Measurements from ENCODE around the gene QRFP.

QRFP gene

GRCh38 chr9:130943777-130944176 is 47.2 kb upstream of the QRFP start:
- no peaks in the 10 kb centered on the region for H3K4me1 ChIP-seq (ENCODE audit: insufficient read depth, low read length)
- ATAC-seq (ENCODE audit: insufficient read depth, low read depth) (no peak), DNase-seq (no peak)
- no peak overlapping the region for H3K4me3 ChIP-seq (ENCODE audit: low read depth in 1 of 2, low read length in 2 of 2)
- no peaks in the 10 kb centered on the region for H3K27me3 ChIP-seq (ENCODE audit: insufficient read depth, low read length, poor library complexity)
- H3K79me2 ChIP-seq (ENCODE audit: insufficient read depth, low read length): no peaks in the 10 kb centered on the region
- no peak overlapping the region for H3K9ac ChIP-seq (ENCODE audit: low read depth, low read length)
- H2AFZ ChIP-seq (ENCODE audit: low read depth, low read length): no peak overlapping the region
- H3K36me3 ChIP-seq (ENCODE audit: insufficient read depth, low read length): no peaks in the 10 kb centered on the region
- TF ChIP-seq EZH2 (IDR thresholded peaks at IDR 0.05; ENCODE audit: borderline replicate concordance, low read depth, low read length, severe bottlenecking): no peak
- TF ChIP-seq, protein P1, sequence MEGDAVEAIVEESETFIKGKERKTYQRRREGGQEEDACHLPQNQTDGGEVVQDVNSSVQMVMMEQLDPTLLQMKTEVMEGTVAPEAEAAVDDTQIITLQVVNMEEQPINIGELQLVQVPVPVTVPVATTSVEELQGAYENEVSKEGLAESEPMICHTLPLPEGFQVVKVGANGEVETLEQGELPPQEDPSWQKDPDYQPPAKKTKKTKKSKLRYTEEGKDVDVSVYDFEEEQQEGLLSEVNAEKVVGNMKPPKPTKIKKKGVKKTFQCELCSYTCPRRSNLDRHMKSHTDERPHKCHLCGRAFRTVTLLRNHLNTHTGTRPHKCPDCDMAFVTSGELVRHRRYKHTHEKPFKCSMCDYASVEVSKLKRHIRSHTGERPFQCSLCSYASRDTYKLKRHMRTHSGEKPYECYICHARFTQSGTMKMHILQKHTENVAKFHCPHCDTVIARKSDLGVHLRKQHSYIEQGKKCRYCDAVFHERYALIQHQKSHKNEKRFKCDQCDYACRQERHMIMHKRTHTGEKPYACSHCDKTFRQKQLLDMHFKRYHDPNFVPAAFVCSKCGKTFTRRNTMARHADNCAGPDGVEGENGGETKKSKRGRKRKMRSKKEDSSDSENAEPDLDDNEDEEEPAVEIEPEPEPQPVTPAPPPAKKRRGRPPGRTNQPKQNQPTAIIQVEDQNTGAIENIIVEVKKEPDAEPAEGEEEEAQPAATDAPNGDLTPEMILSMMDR (IDR thresholded peaks at IDR 0.05; ENCODE audit: borderline replicate concordance, extremely low read depth, low read length, poor library complexity, severe bottlenecking): no peak
- peaks cover 4% of the 10 kb centered on the region for H4K20me1 ChIP-seq (ENCODE audit: insufficient read depth, low read length)
- no peaks in the 10 kb centered on the region for H3K9me3 ChIP-seq (ENCODE audit: insufficient read depth, low read length, severe bottlenecking)
- H3K27ac ChIP-seq (ENCODE audit: low read length): no peak overlapping the region
- no peak overlapping the region for H3K4me2 ChIP-seq (ENCODE audit: insufficient read depth, low read length)

- Histone ChIP-seq H3K27me3 (ENCODE audit: insufficient read depth, low read length, poor library complexity) (no peaks in the 10 kb centered on the region), H3K9ac (ENCODE audit: low read depth, low read length) (no peak overlapping the region), H3K36me3 (ENCODE audit: insufficient read depth, low read length) (no peaks in the 10 kb centered on the region), H3K9me3 (ENCODE audit: insufficient read depth, low read length, severe bottlenecking) (no peaks in the 10 kb centered on the region), H3K4me3 (ENCODE audit: low read depth in 1 of 2, low read length in 2 of 2) (no peak overlapping the region), H2AFZ (ENCODE audit: low read depth, low read length) (no peak overlapping the region), H3K27ac (ENCODE audit: low read length) (no peak overlapping the region), H3K4me2 (ENCODE audit: insufficient read depth, low read length) (no peak overlapping the region), H4K20me1 (ENCODE audit: insufficient read depth, low read length) (peaks cover 4% of the 10 kb centered on the region), H3K79me2 (ENCODE audit: insufficient read depth, low read length) (no peaks in the 10 kb centered on the region), H3K4me1 (ENCODE audit: insufficient read depth, low read length) (no peaks in the 10 kb centered on the region)
- no peak for ATAC-seq (ENCODE audit: insufficient read depth, low read depth)
- DNase-seq: no peak
- TF ChIP-seq, protein P1 (IDR thresholded peaks at IDR 0.05; ENCODE audit: borderline replicate concordance, extremely low read depth, low read length, poor library complexity, severe bottlenecking): no peak
- no peak for TF ChIP-seq EZH2 (IDR thresholded peaks at IDR 0.05; ENCODE audit: borderline replicate concordance, low read depth, low read length, severe bottlenecking)
Measured at GRCh38 chr9:130943221-130943620, 46.6 kb upstream of the QRFP start.

- no peak for TF ChIP-seq EZH2 (IDR thresholded peaks at IDR 0.05; ENCODE audit: borderline replicate concordance, low read depth, low read length, severe bottlenecking)
Measured at GRCh38 chr9:130942679-130943078, 46.1 kb upstream of the QRFP start.

DNA sequence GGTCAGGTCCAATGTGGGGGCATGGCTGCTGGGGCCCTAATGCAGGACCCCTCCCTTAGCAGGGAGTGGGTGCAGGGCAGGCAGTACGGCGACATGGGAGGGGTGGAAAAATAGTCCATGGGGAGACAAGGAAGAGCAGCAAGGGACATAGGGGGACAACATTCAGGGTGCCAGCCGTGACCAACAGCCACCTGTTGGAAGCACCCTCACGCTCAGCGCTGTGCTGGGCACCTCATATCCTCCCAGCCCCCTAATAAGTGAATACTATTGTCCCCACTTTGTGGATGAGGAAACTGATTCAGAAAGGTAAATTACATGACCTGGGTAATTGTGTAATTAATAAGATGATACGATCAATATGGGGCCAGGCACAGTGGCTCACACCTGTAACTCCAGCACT is 45.5 kb upstream of the QRFP start:
- H3K27me3 ChIP-seq (ENCODE audit: insufficient read depth, low read length, poor library complexity): no peaks in the 10 kb centered on the region
- H3K79me2 ChIP-seq (ENCODE audit: insufficient read depth, low read length): no peaks in the 10 kb centered on the region
- H3K9me3 ChIP-seq (ENCODE audit: insufficient read depth, low read length, severe bottlenecking): no peaks in the 10 kb centered on the region
- ATAC-seq (ENCODE audit: insufficient read depth, low read depth): no peak
- no peak overlapping the region for H3K27ac ChIP-seq (ENCODE audit: low read length)
- no peak overlapping the region for H3K4me3 ChIP-seq (ENCODE audit: low read depth in 1 of 2, low read length in 2 of 2)
- TF ChIP-seq, protein P1 (IDR thresholded peaks at IDR 0.05; ENCODE audit: borderline replicate concordance, extremely low read depth, low read length, poor library complexity, severe bottlenecking): no peak
- TF ChIP-seq EZH2 (IDR thresholded peaks at IDR 0.05; ENCODE audit: borderline replicate concordance, low read depth, low read length, severe bottlenecking): no peak
- no peak overlapping the region for H2AFZ ChIP-seq (ENCODE audit: low read depth, low read length)
- no peak for DNase-seq
- no peaks in the 10 kb centered on the region for H3K4me1 ChIP-seq (ENCODE audit: insufficient read depth, low read length)
- H3K4me2 ChIP-seq (ENCODE audit: insufficient read depth, low read length): no peak overlapping the region
- H3K9ac ChIP-seq (ENCODE audit: low read depth, low read length): no peak overlapping the region
- no peaks in the 10 kb centered on the region for H3K36me3 ChIP-seq (ENCODE audit: insufficient read depth, low read length)
- peaks cover 4% of the 10 kb centered on the region for H4K20me1 ChIP-seq (ENCODE audit: insufficient read depth, low read length)

More at GRCh38 chr9:130942679-130943078, 46.1 kb upstream of the QRFP start:
- DNase-seq (no peak), ATAC-seq (ENCODE audit: insufficient read depth, low read depth) (no peak)
- Histone ChIP-seq H3K36me3 (ENCODE audit: insufficient read depth, low read length) (no peaks in the 10 kb centered on the region), H4K20me1 (ENCODE audit: insufficient read depth, low read length) (peaks cover 4% of the 10 kb centered on the region), H3K9ac (ENCODE audit: low read depth, low read length) (no peak overlapping the region), H3K4me2 (ENCODE audit: insufficient read depth, low read length) (no peak overlapping the region), H3K27me3 (ENCODE audit: insufficient read depth, low read length, poor library complexity) (no peaks in the 10 kb centered on the region), H3K27ac (ENCODE audit: low read length) (no peak overlapping the region), H3K9me3 (ENCODE audit: insufficient read depth, low read length, severe bottlenecking) (no peaks in the 10 kb centered on the region), H2AFZ (ENCODE audit: low read depth, low read length) (no peak overlapping the region), H3K4me1 (ENCODE audit: insufficient read depth, low read length) (no peaks in the 10 kb centered on the region), H3K4me3 (ENCODE audit: low read depth in 1 of 2, low read length in 2 of 2) (no peak overlapping the region), H3K79me2 (ENCODE audit: insufficient read depth, low read length) (no peaks in the 10 kb centered on the region)

Data from DND-41 (cell line).